ENCODE measurements around the gene STARD3NL.
"Not testable (repeated sequence)": the region's sequence is repeated elsewhere in the genome, so short reads cannot be mapped to it uniquely, and the experiment has no call there.

The STARD3NL gene

DNA sequence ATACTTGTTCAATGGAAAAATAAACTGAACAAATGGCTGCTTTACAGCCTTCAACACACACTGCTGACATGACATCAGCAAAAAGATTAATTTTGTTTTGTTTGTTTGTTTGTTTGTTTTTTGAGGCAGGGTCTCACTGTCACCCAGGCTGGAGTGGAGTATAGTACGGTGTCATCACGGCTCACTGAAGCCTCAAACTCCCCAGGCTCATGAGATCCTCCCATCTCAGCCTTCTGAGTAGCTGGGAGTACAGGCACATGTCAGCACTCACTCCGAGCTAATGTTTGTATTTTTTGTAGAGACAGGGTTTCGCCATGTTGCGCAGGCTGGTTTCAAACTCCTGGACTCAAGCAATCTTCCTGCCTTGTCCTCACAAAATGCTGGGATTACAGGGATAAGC lies 84.5 kb downstream of the STARD3NL start:
- Histone ChIP-seq H3K36me3 (ENCODE audit: insufficient read depth, low read length) (no peaks in the 10 kb centered on the region), H3K9me2 (replicated peaks; ENCODE audit: low read depth, low read length) (no peaks in the 10 kb centered on the region), H3F3A (ENCODE audit: low read depth) (no peaks in the 10 kb centered on the region), H3K79me2 (ENCODE audit: insufficient read depth, low read length) (no peaks in the 10 kb centered on the region), H3K9me3 (ENCODE audit: insufficient read depth, low read depth, low read length) (no peaks in the 10 kb centered on the region), H3K4me2 (ENCODE audit: low read depth, low read length, poor library complexity, severe bottlenecking) (no peak overlapping the region), H3K9ac (ENCODE audit: low read depth, low read length, poor library complexity, severe bottlenecking) (no peak overlapping the region), H3K4me1 (ENCODE audit: insufficient read depth, low read length, poor library complexity, severe bottlenecking) (no peaks in the 10 kb centered on the region), H2AFZ (ENCODE audit: low read length) (no peak overlapping the region), H4K20me1 (ENCODE audit: insufficient read depth, low read length, poor library complexity, severe bottlenecking) (no peaks in the 10 kb centered on the region), H3K4me3 (ENCODE audit: low read length, poor library complexity, severe bottlenecking) (no peak overlapping the region), H3K27me3 (ENCODE audit: insufficient read depth, low read length, poor library complexity, severe bottlenecking) (no peaks in the 10 kb centered on the region)
- TF ChIP-seq, protein P1, sequence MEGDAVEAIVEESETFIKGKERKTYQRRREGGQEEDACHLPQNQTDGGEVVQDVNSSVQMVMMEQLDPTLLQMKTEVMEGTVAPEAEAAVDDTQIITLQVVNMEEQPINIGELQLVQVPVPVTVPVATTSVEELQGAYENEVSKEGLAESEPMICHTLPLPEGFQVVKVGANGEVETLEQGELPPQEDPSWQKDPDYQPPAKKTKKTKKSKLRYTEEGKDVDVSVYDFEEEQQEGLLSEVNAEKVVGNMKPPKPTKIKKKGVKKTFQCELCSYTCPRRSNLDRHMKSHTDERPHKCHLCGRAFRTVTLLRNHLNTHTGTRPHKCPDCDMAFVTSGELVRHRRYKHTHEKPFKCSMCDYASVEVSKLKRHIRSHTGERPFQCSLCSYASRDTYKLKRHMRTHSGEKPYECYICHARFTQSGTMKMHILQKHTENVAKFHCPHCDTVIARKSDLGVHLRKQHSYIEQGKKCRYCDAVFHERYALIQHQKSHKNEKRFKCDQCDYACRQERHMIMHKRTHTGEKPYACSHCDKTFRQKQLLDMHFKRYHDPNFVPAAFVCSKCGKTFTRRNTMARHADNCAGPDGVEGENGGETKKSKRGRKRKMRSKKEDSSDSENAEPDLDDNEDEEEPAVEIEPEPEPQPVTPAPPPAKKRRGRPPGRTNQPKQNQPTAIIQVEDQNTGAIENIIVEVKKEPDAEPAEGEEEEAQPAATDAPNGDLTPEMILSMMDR (conservative IDR thresholded peaks at IDR 0.05; ENCODE audit: low read length), result no peak
- TF ChIP-seq EZH2phosphoT487 (IDR thresholded peaks at IDR 0.05; ENCODE audit: borderline replicate concordance), result no peak

DNA sequence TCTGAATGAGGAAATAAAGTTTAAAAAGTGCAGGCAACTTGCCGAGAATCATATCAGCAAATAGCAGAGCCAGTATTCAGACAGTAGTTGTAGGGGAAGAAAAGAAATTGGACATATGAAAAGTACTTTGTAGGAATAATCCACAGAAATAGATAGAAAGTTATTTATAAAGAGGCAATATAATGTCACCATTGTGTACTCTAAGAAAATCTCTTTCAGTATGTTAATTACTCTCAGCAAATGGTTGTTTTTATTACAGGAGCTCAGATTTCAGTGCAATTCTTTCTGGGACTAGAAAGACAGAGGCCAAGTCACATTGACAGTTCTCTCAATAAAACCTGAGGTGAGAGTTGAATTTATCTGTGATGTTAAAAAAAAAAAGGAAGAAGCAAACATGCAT lies 85.2 kb downstream of the STARD3NL start:
- not testable (repeated sequence) for H2AFZ ChIP-seq (ENCODE audit: low read length); H3K9ac ChIP-seq (ENCODE audit: low read depth, low read length, poor library complexity, severe bottlenecking); H3K9me3 ChIP-seq (ENCODE audit: insufficient read depth, low read depth, low read length); H3F3A ChIP-seq (ENCODE audit: low read depth); H3K36me3 ChIP-seq (ENCODE audit: insufficient read depth, low read length); H3K79me2 ChIP-seq (ENCODE audit: insufficient read depth, low read length); H3K9me2 ChIP-seq (replicated peaks; ENCODE audit: low read depth, low read length); H3K4me3 ChIP-seq (ENCODE audit: low read length, poor library complexity, severe bottlenecking); H4K20me1 ChIP-seq (ENCODE audit: insufficient read depth, low read length, poor library complexity, severe bottlenecking); H3K4me1 ChIP-seq (ENCODE audit: insufficient read depth, low read length, poor library complexity, severe bottlenecking); H3K27me3 ChIP-seq (ENCODE audit: insufficient read depth, low read length, poor library complexity, severe bottlenecking); H3K4me2 ChIP-seq (ENCODE audit: low read depth, low read length, poor library complexity, severe bottlenecking)

GRCh38 chr7:38264602-38265001 lies 86.6 kb downstream of the STARD3NL start:
- H3K4me2 ChIP-seq (ENCODE audit: low read depth, low read length, poor library complexity, severe bottlenecking); H3K79me2 ChIP-seq (ENCODE audit: insufficient read depth, low read length); H3K36me3 ChIP-seq (ENCODE audit: insufficient read depth, low read length); H3K27me3 ChIP-seq (ENCODE audit: insufficient read depth, low read length, poor library complexity, severe bottlenecking); H3K4me3 ChIP-seq (ENCODE audit: low read length, poor library complexity, severe bottlenecking); H2AFZ ChIP-seq (ENCODE audit: low read length); H3K9me2 ChIP-seq (replicated peaks; ENCODE audit: low read depth, low read length); H3K9ac ChIP-seq (ENCODE audit: low read depth, low read length, poor library complexity, severe bottlenecking); H4K20me1 ChIP-seq (ENCODE audit: insufficient read depth, low read length, poor library complexity, severe bottlenecking); H3F3A ChIP-seq (ENCODE audit: low read depth); H3K4me1 ChIP-seq (ENCODE audit: insufficient read depth, low read length, poor library complexity, severe bottlenecking); H3K9me3 ChIP-seq (ENCODE audit: insufficient read depth, low read depth, low read length): not testable (repeated sequence)

- not testable (repeated sequence) for H2AFZ ChIP-seq (ENCODE audit: low read length); H3K9me2 ChIP-seq (replicated peaks; ENCODE audit: low read depth, low read length); H3K36me3 ChIP-seq (ENCODE audit: insufficient read depth, low read length); H3K27me3 ChIP-seq (ENCODE audit: insufficient read depth, low read length, poor library complexity, severe bottlenecking); H3K9ac ChIP-seq (ENCODE audit: low read depth, low read length, poor library complexity, severe bottlenecking); H4K20me1 ChIP-seq (ENCODE audit: insufficient read depth, low read length, poor library complexity, severe bottlenecking); H3K4me1 ChIP-seq (ENCODE audit: insufficient read depth, low read length, poor library complexity, severe bottlenecking); H3F3A ChIP-seq (ENCODE audit: low read depth); H3K4me3 ChIP-seq (ENCODE audit: low read length, poor library complexity, severe bottlenecking); H3K4me2 ChIP-seq (ENCODE audit: low read depth, low read length, poor library complexity, severe bottlenecking); H3K79me2 ChIP-seq (ENCODE audit: insufficient read depth, low read length); H3K9me3 ChIP-seq (ENCODE audit: insufficient read depth, low read depth, low read length)
Observed at GRCh38 chr7:38265958-38266357, 87.9 kb downstream of the STARD3NL start.

- H3K79me2 ChIP-seq (ENCODE audit: insufficient read depth, low read length); H4K20me1 ChIP-seq (ENCODE audit: insufficient read depth, low read length, poor library complexity, severe bottlenecking); H2AFZ ChIP-seq (ENCODE audit: low read length); H3K9me2 ChIP-seq (replicated peaks; ENCODE audit: low read depth, low read length); H3K9me3 ChIP-seq (ENCODE audit: insufficient read depth, low read depth, low read length); H3K4me3 ChIP-seq (ENCODE audit: low read length, poor library complexity, severe bottlenecking); H3F3A ChIP-seq (ENCODE audit: low read depth); H3K9ac ChIP-seq (ENCODE audit: low read depth, low read length, poor library complexity, severe bottlenecking); H3K4me1 ChIP-seq (ENCODE audit: insufficient read depth, low read length, poor library complexity, severe bottlenecking); H3K27me3 ChIP-seq (ENCODE audit: insufficient read depth, low read length, poor library complexity, severe bottlenecking); H3K36me3 ChIP-seq (ENCODE audit: insufficient read depth, low read length); H3K4me2 ChIP-seq (ENCODE audit: low read depth, low read length, poor library complexity, severe bottlenecking): not testable (repeated sequence)
Observed at GRCh38 chr7:38269704-38270346, 91.8 kb downstream of the STARD3NL start.

DNA sequence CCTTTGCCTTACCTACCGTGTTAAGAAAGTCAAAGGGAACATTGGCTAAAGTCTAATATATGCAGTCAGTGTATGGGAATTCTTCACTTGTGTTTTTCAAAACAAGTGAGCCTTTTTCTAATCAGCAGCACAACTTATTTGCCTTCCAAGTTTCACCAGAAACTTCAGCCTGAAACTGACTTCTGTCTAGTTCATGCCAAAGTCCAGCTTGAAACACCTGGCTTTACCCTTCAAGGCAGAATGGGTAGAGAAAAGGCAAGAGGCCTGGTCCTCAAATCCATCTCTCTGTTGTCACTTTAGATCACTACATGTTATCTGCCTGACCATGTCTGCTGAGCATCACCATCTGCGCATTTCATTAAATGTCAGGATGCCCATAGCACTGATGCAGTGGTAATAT lies 92.4 kb downstream of the STARD3NL start:
- H3K9me2 ChIP-seq (replicated peaks; ENCODE audit: low read depth, low read length); H3K27me3 ChIP-seq (ENCODE audit: insufficient read depth, low read length, poor library complexity, severe bottlenecking); H3K9me3 ChIP-seq (ENCODE audit: insufficient read depth, low read depth, low read length); H3K79me2 ChIP-seq (ENCODE audit: insufficient read depth, low read length); H3F3A ChIP-seq (ENCODE audit: low read depth); H3K4me2 ChIP-seq (ENCODE audit: low read depth, low read length, poor library complexity, severe bottlenecking); H2AFZ ChIP-seq (ENCODE audit: low read length); H4K20me1 ChIP-seq (ENCODE audit: insufficient read depth, low read length, poor library complexity, severe bottlenecking); H3K9ac ChIP-seq (ENCODE audit: low read depth, low read length, poor library complexity, severe bottlenecking); H3K36me3 ChIP-seq (ENCODE audit: insufficient read depth, low read length); H3K4me1 ChIP-seq (ENCODE audit: insufficient read depth, low read length, poor library complexity, severe bottlenecking); H3K4me3 ChIP-seq (ENCODE audit: low read length, poor library complexity, severe bottlenecking): not testable (repeated sequence)
